CD14-positive monocyte (primary cell): ENCODE data around the gene KLHL9. TPM values are rescaled to one million over a fixed set of nuclear protein-coding genes. Genes with fewer than 3 reads are reported as not detected.

Experiments used
- DNase-seq, 3 donors: peaks; one replicate each; pipeline ENCODE4 v3.0.0-alpha.2; 2011 to 2022
- H2AFZ ChIP-seq: 2 replicates; pipeline ENCODE4 v1.6.0; 2012; ENCODE audit warnings: mild to moderate bottlenecking, low read depth, low read length, inconsistent platforms; ENCODE audit not compliant: insufficient read depth, poor library complexity, severe bottlenecking
- H3K27ac ChIP-seq, 2 donors: 1 replicate in 1 of 2; 2 replicates in 1 of 2; pipeline ENCODE4 v1.5.1; 2012 to 2013; ENCODE audit warnings: low read length in 2 of 2, control low read depth in 1 of 2, inconsistent platforms in 1 of 2, low read depth in 1 of 2, mild to moderate bottlenecking in 1 of 2
- H3K27me3 ChIP-seq, 2 donors: one replicate each; pipeline versions ENCODE4 v1.6.0 to v1.6.1; 2011 to 2013; ENCODE audit warnings: low read length in 2 of 2; ENCODE audit not compliant: control insufficient read depth in 2 of 2, insufficient read depth in 2 of 2
- H3K36me3 ChIP-seq, 2 donors: replicated peaks in 1 of 2; 1 replicate in 1 of 2; 2 replicates in 1 of 2; pipeline versions ENCODE4 v1.5.1 to v1.6.1; 2012 to 2013; ENCODE audit warnings: low read length in 2 of 2, control low read depth in 1 of 2, inconsistent platforms in 1 of 2, mild to moderate bottlenecking in 1 of 2; ENCODE audit not compliant: insufficient read depth in 2 of 2, control insufficient read depth in 1 of 2
- H3K4me1 ChIP-seq, 2 donors: 1 replicate in 1 of 2; 2 replicates in 1 of 2; pipeline versions ENCODE4 v1.5.1 to v1.6.1; 2012 to 2013; ENCODE audit warnings: low read length in 2 of 2, control low read depth in 1 of 2, inconsistent platforms in 1 of 2, mild to moderate bottlenecking in 1 of 2, moderate library complexity in 1 of 2; ENCODE audit not compliant: insufficient read depth in 2 of 2, control insufficient read depth in 1 of 2
- H3K4me2 ChIP-seq: replicated peaks from 2 replicates; pipeline ENCODE3; 2012; ENCODE audit warnings: low read length, moderate library complexity, mild to moderate bottlenecking; ENCODE audit not compliant: poor library complexity, severe bottlenecking; ENCODE audit errors: extremely low read depth
- H3K4me3 ChIP-seq, 3 experiments: fragments of 200-600 bp in 1 of 3; sonication (generic) in 1 of 3; replicated peaks in 1 of 3; 1 replicate in 2 of 3; 2 replicates in 1 of 3; pipeline ENCODE4 v1.5.1; 2011 to 2013; ENCODE audit warnings: low read length in 3 of 3, mild to moderate bottlenecking in 3 of 3, control low read depth in 2 of 3, low read depth in 2 of 3, inconsistent platforms in 1 of 3, moderate library complexity in 1 of 3
- H3K79me2 ChIP-seq: 2 replicates; pipeline ENCODE4 v1.6.0; 2012; ENCODE audit warnings: mild to moderate bottlenecking, control low read depth, inconsistent platforms, low read length, moderate library complexity; ENCODE audit not compliant: insufficient read depth
- H3K9ac ChIP-seq: 2 replicates; pipeline ENCODE4 v1.6.0; 2017; ENCODE audit warnings: low read length, mild to moderate bottlenecking; ENCODE audit not compliant: insufficient read depth, poor library complexity, severe bottlenecking
- H3K9me3 ChIP-seq, 2 donors: replicated peaks in 1 of 2; 1 replicate in 1 of 2; 2 replicates in 1 of 2; pipeline versions ENCODE4 v1.5.1 to v1.6.1; 2012 to 2013; ENCODE audit warnings: low read length in 2 of 2, control low read depth in 1 of 2; ENCODE audit not compliant: control insufficient read depth in 1 of 2, insufficient read depth in 1 of 2
- H4K20me1 ChIP-seq: 2 replicates; pipeline ENCODE4 v1.6.0; 2012; ENCODE audit warnings: mild to moderate bottlenecking, low read length, control low read depth, moderate library complexity; ENCODE audit not compliant: insufficient read depth
- H3K27ac Mint-ChIP-seq, 7 donors: one replicate each; pipeline ENCODE4 v1.8.0; 2020; ENCODE audit warnings: mild to moderate bottlenecking in 7 of 7, mixed read lengths in 7 of 7, moderate library complexity in 6 of 7, inconsistent platforms in 2 of 7
- H3K27me3 Mint-ChIP-seq, 3 donors: one replicate each; pipeline ENCODE4 v1.8.0; 2021 to 2022; ENCODE audit warnings: low read depth in 3 of 3, mild to moderate bottlenecking in 3 of 3, mixed read lengths in 3 of 3, moderate library complexity in 3 of 3, inconsistent platforms in 1 of 3
- H3K36me3 Mint-ChIP-seq, 2 donors: one replicate each; pipeline ENCODE4 v1.8.0; 2020; ENCODE audit warnings: mixed read lengths in 2 of 2, inconsistent platforms in 1 of 2, mild to moderate bottlenecking in 1 of 2
- H3K4me1 Mint-ChIP-seq: one replicate; pipeline ENCODE4 v1.8.0; 2020; ENCODE audit warnings: mild to moderate bottlenecking, mixed read lengths
- H3K4me3 Mint-ChIP-seq, 2 donors: one replicate each; pipeline ENCODE4 v1.8.0; 2020; ENCODE audit warnings: mild to moderate bottlenecking in 2 of 2, mixed read lengths in 2 of 2, moderate library complexity in 1 of 2
- H3K9me3 Mint-ChIP-seq, 7 donors: one replicate each; pipeline ENCODE4 v1.8.0; 2020 to 2022; ENCODE audit warnings: mixed read lengths in 7 of 7, mild to moderate bottlenecking in 6 of 7, moderate library complexity in 6 of 7, inconsistent platforms in 2 of 7
- CTCF ChIP-seq: fragments of 200-600 bp; IDR thresholded peaks from one replicate; pipeline ENCODE4 v1.8.0; 2022; ENCODE audit warnings: antibody characterized with exemption, mild to moderate bottlenecking
- WGBS: methylation state at CpG from one replicate; pipeline ENCODE4 v1.1.5; 2013; ENCODE audit warnings: missing lambda C conversion rate; ENCODE audit not compliant: insufficient coverage; 5-methylcytosine and 5-hydroxymethylcytosine counted together
- intact Hi-C, 2 donors: fragments of 100-400 bp; cut with micrococcal nuclease; formaldehyde crosslinking; loops; one replicate each; pipeline versions ENCODE4 v1.15.0 to v1.15.1; 2023
- polyA plus RNA-seq, 3 donors: library from polyadenylated mRNA; depleted of rRNA in 1 of 3; unstranded in 2 of 3; stranded (reverse) in 1 of 3; fragments of 300-500 nt in 2 of 3; fragments of >200 nt in 1 of 3; fragmentation: Illumina TruSeq in 2 of 3; gene quantifications; 1 replicate in 2 of 3; 2 replicates in 1 of 3; pipeline ENCODE4 v1.2.3, GENCODE V29; 2012 to 2021

The KLHL9 gene
- polyA plus RNA-seq, 3 donors, result 2.8 to 9.0 (median 7.7) TPM

DNA sequence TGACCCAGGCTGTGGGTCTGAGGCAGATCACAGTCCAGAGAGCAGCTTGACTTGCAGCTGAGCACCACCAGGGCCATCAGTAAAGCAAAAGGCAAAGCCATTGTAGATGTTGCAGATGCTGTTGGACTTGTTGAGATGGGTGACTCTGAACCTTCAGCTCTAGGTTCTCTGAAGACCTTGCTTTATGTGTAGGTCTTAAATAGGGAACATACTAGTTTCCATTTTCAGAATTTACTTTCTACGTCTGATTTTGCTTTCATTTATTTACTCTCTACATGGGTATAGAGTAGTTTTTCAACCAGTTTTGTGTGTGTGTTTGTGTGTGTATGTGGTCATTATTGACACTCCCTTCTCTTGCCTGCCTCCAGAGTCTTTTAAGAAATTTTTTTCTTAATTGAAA, 15.6 kb upstream of the KLHL9 start, which contains the start of gene IFNA6:
Gene IFNA6 (minus strand): TSS at position 101 of the 400 bp plus-strand sequence. CDS start 0 bp downstream, at position 101.
- Histone ChIP-seq H3K27ac (no peak within 1 kb of the TSS), H3K27me3 (peaks cover 0 to 6% of the 10 kb centered on the region in 2 donors), H3K9me3 (no peaks in the 10 kb centered on the region), H3K9ac (no peak within 1 kb of the TSS), H3K36me3 (no peaks in the 10 kb centered on the region), H3K4me3 (no peak within 1 kb of the TSS), H2AFZ (no peak within 1 kb of the TSS), H3K4me1 (no peaks in the 10 kb centered on the region), H3K4me2 (no peak within 1 kb of the TSS), H3K79me2 (no peaks in the 10 kb centered on the region), H4K20me1 (no peaks in the 10 kb centered on the region)
- DNase-seq, result no peak
- no peak within 1 kb of the TSS for H3K4me3 Mint-ChIP-seq
- H3K36me3 Mint-ChIP-seq, result no peaks in the 10 kb centered on the region
- intact Hi-C loops, result no loop called here
- no peak within 1 kb of the TSS for H3K27ac Mint-ChIP-seq
- no peaks in the 10 kb centered on the region for H3K4me1 Mint-ChIP-seq
- peaks cover 3 to 13% (median 8%) of the 10 kb centered on the region in 3 donors for H3K27me3 Mint-ChIP-seq
- WGBS, result no CpG with 5 or more reads among the region's 1 CpG
- H3K9me3 Mint-ChIP-seq, result peaks cover 0 to 2% (median 0%) of the 10 kb centered on the region in 7 donors
- no peak for TF ChIP-seq CTCF

DNA sequence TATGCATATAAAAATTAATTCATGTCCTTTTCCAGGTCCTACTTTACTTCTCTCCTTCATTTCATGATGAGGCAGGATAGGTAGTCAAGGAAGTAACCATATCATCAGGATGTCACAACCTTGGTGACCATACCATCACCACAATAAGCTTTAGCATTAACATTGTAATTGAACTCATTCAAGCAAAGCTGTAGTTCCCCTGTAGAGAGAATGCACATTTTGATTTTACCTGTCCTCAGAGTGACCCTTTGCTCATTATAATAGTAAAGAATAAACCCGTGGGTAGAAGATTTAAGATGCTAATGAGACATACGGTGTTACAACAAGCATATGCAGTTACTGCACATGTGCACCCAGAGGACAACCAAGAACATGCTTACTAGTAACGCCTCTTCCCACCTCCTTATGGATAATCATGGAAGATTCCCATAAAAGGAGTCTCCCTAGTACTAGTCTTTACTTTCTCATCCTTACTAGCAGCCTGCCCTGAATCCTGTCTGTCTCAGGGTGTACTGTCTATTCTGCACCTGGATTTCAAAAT, 13.3 kb upstream of the KLHL9 start:
- Mint-ChIP-seq H3K4me3 (no peak overlapping the region), H3K4me1 (peaks cover 9% of the 10 kb centered on the region), H3K36me3 (no peaks in the 10 kb centered on the region), H3K27me3 (peaks cover 4 to 14% (median 10%) of the 10 kb centered on the region in 3 donors), H3K27ac (no peak overlapping the region), H3K9me3 (peaks cover 0 to 7% (median under 1%) of the 10 kb centered on the region in 7 donors)
- DNase-seq, result no peak
- no peak for TF ChIP-seq CTCF
- Histone ChIP-seq H3K27ac (no peak overlapping the region), H3K9me3 (no peaks in the 10 kb centered on the region), H3K4me1 (no peaks in the 10 kb centered on the region), H2AFZ (no peak overlapping the region), H3K4me3 (no peak overlapping the region), H3K27me3 (peaks cover 0 to 6% of the 10 kb centered on the region in 2 donors), H3K9ac (no peak overlapping the region), H3K4me2 (no peak overlapping the region), H3K79me2 (no peaks in the 10 kb centered on the region), H3K36me3 (no peaks in the 10 kb centered on the region), H4K20me1 (no peaks in the 10 kb centered on the region)
- WGBS, result no CpG with 5 or more reads among the region's 3 CpGs
- intact Hi-C loops, result no loop called here
